NCI-H2107 (cell line): ENCODE data around the gene SOSTDC1.
"Not testable (repeated sequence)": the region's sequence is repeated elsewhere in the genome, so short reads cannot be mapped to it uniquely, and the experiment has no call there.

Experiments
- DNase-seq: peaks from one replicate; lab custom pipeline; 2025; lab: John Stamatoyannopoulos, UW

SOSTDC1 gene, protein sequence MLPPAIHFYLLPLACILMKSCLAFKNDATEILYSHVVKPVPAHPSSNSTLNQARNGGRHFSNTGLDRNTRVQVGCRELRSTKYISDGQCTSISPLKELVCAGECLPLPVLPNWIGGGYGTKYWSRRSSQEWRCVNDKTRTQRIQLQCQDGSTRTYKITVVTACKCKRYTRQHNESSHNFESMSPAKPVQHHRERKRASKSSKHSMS

DNA sequence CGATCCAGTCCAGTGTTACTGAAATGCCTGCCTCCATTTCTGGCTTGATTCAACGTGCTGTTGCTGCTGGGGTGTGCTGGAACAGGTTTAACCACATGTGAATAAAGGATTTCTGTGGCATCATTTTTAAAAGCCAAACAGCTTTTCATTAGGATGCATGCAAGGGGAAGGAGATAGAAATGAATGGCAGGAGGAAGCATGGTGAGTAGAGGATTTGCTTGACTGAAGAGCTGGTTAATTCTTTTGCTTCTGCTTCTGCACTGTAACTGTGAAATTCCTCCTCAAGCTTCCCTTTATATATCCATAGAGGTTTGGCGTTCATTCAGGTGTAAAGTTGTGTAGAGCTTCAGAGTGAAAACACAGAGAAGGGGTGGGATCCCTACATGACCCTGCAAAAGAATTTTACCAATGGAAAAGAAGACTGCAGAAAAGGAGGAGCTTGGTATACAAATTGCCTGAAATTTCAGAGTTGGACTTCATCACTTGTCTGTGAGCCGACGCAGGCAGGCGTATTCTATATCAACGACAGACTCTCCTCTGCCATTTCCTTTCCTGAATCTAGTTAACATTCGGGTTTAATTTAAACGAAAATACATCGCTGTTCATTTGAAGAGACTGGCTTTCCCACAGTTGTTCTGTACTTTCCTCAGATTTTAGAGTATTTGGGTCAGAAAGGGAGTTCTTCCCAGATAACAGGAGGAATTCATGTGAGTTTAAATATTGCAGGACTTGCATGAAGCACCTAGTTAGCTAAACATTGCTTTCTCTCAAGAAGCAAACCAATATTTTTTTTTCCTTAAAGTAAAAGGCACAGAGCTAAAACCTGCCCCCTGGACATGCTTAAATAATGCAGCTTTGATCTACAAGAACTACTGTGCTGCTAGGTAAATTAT, at the start of gene SOSTDC1:
Gene SOSTDC1, minus strand, starts transcription at position 270 of the 893 bp plus-strand sequence. Its CDS starts 70 bp downstream, at position 200.
- DNase-seq, result no peak

DNA sequence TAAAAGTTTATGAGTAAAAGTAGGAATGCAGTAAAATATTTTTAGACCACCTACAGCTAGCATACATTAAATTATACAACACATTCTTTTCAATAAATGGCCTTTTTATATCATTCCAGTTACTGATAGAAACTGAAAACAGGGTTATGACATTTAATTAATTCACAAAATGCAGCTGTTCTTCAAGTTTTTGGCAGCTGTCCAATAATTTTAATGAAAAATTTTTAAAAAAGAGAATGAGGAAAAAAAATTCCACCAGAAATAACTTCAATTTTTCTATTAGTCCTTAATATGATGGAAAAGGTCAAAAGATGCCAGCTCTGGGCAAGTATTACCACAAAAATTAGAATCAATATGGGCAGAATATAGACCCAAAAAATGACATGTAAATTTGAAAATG, 49.2 kb upstream of the SOSTDC1 start:
- no peak for DNase-seq

DNA sequence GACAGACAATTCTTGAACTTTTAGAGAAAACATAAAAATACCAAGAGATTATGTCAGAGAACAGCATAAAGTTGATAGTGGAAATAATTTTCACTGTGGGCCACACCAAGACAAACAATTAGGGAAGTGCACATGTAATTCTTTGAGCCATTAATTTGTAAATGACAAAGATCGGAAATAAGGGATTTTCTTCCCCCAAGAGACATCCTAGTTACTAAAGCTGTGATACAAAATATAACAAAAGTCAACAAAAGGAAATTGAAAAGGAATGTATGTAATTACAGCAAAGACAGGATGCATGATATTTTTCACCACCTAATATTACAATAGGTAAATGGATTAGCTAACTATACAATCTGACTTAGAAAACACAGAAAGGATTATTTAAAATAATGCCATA, 48.7 kb upstream of the SOSTDC1 start:
- DNase-seq, result no peak

DNA sequence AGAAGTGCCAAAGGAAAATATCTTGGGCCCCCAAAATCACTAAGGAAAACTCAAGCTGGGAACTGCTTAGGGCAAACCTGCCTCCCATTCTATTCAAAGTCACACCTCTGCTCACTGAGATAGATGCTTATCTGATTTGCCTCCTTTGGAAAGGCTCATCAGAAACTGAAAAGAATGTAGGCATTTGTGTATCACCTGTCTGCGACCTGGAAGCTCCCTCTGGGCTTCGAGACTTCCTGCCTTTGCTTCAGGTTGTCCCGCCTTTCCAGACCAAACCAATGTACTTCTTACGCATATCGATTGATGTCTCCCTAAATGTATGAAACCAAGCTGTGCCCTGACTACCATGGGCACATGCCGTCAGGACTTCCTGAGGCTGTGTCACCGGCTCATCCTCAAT, 46.6 kb upstream of the SOSTDC1 start:
- no peak for DNase-seq

DNA sequence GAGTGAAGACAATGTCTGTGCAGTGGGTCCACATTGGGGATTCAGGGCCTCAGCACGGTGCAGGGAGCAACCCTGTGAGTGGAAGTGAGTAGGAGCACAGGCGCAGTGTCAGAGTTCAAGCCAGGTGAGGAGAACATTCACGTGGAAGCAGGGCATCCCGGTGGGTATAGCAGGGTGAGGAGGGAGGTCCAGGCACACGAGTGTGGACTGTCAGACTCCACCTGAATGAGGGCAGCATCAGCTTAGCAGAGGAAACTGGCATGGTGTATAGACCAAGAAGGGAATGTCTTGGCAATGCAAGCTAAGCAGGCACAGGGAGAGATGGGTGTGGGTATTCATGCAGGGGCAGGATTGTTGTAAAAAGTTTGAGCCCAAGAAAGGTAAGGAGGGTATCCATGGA, 45.8 kb upstream of the SOSTDC1 start:
- DNase-seq, result no peak

DNA sequence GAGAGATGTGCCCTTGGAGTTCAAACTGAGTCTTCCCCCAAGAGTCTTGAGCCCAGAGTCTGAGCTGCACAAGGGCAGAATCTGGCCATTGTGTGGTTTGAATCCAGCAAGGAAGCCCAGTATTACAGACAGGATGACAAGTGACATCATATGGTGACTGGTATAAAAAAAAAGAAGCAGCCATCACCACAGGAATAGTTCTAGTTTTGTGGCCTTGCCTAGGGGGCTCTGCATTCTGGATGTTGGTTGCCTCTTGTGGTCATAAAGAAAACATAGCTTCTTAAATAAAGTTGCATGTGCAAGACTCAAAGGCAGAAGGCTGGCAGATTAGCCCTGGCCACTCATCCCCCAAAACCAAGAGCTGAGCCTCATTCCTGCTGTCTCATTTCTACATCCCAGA, 44.3 kb upstream of the SOSTDC1 start:
- DNase-seq, result no peak

DNA sequence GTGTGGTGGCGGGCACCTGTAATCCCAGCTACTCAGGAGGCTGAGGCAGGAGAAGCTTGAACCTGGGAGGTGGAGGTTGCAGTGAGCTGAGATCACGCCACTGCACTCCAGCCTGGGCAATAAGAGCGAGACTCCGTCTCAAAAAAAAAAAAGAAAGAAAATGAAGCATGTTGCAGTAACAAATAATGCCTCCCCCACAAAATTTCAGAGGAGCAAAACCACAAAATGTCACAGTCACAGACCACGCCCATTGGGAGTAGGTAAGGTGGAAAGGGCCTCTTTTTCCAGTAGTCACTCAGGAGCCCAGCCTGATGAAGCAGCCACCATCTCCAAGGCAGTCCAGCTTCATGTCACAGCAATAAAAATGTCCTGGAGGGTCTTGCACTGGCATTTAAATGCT, 40.9 kb upstream of the SOSTDC1 start:
- not testable (repeated sequence) for DNase-seq

DNA sequence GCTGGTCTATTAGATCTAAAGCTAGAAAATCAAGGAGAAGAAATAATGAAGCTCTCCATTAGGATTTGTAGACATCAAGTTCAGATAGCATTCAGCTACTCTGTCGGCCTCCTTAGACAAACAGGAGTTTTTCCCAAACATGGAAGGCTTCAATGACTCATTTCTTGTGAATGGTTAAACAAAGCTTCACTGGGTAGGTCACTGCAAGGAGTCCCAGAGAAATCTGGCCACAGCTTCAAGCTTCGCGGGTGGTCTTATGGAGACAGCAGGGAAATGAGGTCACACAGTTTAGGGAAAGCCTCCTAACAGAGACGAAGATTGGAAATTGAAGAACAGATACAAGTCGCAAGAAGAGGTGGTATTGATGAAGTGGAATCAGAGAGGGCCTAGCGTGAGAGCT, 38.5 kb upstream of the SOSTDC1 start:
- no peak for DNase-seq

DNA sequence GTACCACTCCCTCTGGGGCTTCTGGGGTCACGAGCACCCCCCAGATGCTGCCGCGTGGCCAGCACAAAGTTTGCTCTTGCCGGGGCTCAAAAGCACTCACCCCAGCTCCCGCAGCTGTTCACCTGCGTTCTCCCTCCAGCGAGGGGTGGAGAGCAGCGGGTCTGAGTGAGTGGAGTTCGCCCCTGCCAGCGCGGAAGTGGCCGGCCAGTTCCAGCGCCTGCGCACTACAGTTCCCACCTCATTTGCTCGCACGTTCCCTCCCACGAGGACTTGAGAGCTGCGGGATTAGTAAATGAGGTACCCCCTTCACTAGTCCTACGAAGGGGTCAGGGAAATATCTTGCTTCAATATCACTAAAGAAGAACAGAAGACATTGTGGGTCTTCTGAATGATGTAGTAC, 36.8 kb upstream of the SOSTDC1 start:
- DNase-seq, result no peak

DNA sequence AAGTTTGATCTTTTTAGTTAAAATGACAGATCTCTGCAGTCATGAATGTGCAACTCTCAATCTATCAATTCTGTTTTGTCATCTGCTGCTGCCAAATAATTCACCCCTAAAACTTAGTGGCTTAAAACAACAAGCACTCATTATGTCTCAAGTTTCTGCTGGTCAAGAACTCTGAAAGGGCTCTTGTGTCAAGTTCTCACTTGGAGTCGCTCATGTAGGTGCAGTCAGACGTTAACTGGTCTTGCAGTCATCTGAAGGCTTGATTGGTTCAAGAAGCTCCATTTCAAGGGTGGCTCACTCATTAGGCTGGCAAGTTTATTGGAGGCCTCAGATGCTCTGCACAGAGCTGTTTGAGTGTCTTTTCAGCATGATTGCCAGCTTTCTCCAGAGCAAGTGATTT, 32.6 kb upstream of the SOSTDC1 start:
- no peak for DNase-seq

DNA sequence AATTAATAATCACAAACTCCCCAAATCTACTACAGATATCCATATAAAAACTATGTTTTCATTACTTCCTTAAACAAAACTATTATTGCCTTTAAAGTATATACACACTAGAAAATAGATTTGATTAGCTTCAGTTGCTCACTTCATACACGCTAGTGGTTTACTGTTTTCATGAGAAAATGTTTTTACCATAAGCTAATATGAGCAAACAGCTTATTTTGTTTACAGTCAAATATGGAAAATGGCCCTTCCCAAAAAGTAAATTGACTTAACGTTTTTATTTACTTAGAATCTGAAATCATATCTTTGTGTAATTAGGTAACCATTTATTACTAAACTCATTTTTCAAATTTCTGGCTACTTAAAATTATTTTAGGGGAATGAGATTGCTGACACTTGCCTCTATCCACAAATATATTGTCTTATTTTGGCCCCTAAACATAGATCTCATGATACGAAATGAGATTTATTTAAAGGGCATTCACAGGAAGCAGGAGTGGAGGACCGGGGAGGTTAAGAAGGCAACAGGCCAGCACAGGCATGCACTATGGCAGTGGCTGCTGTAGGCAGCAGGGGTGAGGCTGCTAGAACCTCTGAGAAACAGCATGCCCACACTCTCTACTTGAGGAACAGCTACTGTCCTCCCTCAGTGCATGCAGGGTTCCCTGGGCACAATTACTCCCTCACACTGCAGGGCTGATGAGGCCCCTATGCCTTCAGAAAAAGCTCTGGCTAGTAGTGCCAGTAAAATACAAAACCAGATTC, 29.6 kb upstream of the SOSTDC1 start:
- DNase-seq, result no peak

DNA sequence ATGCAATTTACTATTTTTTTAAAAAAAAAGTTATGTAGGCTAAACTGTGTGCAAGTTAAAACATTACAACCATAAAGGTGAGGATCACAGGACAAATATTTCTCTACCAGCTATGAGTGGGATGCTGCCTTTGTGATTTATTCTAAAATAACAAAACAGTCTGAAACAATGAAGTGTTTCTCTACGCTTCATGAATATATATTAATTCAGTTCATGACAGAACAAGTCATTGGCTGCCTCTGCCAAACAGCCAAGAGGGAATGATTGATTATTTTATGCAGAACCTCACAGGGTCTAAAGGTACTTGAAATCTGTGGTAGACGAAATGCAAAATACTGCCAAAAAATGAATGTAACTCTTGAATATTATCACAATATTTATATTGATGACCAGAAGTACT, 29.0 kb upstream of the SOSTDC1 start:
- no peak for DNase-seq

DNA sequence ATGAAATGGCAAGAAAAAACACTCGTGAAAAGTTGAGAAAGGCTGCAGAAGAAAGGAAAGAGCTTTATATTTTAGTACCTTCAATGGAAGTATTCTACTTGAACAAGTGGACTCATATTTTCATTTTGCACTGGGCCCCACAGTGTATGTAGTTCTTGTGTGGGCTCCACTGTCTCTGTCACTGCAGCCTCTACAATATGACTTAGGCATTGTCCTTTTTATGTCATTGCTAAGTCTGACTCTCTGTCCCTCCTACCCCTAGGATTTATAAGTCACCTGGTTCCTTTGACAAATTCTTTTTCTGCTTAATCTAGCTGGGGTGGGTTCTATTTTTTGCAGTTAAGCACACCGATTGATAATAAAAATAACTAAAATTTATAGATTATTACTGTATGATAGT, 27.7 kb upstream of the SOSTDC1 start:
- no peak for DNase-seq

DNA sequence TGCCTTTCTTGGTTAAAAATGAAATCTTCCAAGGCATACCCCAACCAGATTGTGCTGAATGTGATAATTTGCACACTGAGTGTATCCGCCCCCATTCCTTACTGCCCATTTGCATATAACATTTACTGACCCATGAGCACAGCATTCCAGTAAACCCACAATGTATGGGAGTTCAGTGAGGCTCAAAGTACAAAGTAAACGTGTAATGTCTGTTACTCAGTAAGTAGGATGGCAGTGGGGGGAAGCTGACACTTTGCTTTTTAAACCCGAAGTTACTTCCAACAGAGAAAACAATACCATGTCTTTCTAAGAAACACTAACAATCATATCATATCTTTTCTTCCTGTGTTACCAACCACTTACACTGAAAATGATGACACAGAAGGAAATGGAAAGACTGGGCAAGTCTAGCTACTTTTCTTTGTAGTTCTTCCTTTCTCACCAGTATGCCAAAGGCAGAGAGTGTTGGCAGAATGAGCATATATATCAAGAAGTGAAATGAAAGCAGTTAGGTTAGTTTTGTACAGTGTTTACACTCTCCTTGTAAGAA, 27.1 kb upstream of the SOSTDC1 start:
- DNase-seq, result no peak

DNA sequence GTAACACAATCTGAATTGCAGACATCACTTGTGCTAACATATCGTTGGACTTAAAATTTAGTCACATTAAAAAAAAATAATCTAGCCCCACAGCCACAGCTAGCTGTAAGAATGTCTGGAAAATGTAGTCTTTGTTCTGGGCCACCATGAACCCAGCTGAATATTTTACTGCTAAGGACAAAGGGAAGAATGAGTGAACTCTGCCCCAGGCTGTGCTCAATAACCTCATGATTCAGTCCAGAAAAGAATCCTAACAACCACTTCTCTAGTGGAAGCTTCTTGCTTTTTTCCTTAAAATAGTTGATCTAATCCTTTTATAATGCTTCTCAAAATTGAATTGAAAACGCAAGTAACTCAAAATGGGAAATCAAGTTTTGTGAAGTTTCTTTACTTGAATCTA, 25.6 kb upstream of the SOSTDC1 start:
- DNase-seq, result no peak

DNA sequence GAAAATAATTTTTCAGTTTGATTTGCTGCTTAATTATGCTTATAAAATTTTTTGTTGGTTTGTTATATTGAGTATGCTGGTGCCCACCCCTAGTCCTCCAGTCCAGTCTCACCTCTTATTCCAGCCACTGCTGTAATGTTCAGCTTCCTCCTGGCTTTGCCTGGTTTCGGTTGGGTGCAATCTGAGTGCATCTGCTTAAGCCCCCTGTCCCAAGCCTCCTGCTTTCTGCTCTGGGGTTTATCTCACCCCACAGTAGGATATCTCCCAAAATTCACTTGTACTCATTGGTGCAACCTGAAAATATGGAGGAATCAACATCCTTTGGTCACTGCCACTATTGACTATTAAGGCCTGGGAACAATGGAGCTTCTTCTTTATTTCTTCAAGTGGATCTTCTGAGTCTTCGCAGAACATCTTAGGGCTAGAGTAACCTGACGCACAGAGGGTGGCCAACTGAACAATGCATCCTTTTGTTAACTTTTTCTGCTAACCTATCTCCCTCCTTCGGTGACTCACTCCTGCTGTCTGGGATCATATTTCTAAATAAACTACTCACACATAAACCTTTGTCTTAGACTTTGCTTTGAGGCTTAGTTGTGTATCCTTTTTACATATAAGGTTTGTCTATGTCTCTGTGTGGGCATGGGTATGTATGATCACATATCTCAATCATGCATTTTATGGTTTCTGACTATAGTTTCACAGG, 19.1 kb upstream of the SOSTDC1 start:
- no peak for DNase-seq

DNA sequence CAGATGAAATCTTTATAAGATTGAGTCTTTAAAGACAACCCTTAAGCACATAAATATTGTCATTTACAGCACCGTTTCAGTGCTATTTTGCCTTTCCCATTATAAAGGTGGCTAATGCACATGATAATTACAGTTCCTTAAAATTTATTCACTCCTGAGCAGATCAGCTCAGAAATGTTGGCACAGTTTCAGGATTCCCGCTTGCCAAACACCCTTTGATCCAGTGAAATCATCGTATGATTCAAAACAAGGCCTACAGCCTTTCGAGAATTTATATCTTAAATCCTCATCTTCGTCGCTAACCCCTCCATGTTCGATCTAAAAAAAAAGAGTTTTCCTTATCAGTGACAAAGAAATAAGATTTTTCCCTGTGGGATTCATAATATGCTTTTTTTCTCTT, 14.1 kb upstream of the SOSTDC1 start:
- DNase-seq, result no peak

DNA sequence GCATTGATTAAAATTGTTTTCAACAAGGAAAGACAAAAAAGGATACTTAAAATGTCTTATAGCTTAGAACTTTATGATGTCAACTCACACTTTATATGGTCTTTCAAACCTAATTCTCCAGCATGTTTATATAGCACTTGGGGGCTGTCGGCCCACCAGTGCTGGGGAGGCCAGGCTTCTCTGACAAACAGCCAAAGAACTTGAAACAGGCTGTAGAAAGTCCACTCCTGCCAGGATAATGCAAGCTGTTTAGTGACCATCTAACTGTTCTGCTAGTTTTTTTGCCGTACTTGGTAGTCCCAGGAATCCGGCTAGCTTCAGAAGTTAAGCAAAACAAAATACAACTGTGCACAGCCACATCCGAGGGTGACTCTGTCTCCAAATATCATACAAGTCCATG, 13.6 kb upstream of the SOSTDC1 start:
- DNase-seq, result no peak

DNA sequence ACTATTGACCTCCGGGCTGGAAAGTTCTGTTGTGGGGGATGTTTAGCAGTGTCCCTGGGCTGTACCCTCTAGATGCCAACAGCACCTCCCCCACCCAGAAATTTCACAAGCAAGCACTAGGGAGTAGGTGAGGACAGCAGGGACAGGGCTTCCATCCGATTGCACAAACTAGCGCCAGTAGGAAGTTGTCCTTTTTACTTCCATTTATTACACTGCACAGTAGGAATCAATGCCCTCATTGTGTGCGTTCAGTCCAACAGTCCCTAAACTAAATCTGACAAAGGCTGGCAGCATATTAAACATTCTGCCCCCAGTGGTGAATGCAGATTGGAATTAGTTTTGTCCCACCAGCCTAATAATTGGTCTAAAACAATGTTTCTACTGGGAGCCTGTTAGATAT, 6.4 kb upstream of the SOSTDC1 start:
- no peak for DNase-seq

DNA sequence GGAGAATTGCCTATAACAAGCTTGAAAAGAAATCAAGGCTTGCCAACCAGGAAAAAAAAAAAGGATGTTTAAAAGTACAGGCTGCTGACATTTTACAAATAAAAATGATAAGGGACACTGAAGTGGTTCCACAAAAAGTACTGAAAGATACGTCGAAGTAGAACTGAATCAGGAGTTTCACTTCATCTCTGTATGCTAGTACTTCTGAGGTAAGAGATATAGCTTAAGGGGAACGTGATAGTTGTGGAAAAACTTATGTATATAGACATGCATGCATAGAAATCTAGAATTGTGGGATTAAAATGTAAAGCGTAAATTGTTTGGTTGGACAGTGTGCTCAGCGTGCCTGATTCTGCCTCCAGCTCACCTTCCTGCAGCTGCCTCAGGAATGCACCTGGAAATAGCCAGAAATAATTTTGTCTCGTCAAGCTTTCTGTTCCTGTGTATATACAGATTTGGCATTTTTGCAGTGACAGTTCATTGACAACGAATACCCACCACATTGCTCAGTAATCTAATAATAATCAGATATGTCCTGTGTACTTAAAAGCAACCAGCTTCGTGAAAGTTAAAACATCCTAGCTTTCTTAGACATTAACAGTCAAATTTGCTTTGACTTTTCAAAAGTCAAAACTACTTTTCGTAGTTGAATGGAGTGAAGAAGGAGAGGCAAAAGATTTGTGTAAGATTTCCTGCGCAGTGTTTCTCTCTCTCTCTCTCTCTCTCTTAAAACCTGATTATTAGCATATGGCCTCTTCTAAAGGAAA, 1.4 kb downstream of the SOSTDC1 start:
- DNase-seq, result no peak

DNA sequence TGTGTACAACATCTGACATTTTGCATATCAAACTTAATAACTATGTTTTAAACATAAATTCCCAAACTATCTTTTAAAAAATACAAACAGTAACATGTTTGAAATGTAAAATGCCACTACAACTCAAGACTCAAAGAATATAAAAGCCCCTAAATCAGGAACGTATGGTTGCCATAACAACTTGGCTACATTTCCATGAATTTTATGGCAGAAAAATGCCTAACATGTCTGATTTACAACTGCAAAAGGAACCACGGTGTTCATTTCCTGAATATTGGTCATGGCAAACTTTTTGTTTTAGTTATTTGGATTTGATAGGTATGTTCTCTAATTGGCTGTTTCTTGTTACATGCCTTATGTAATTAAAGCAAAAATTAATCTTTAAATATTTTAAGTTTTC, 2.0 kb downstream of the SOSTDC1 start:
- no peak for DNase-seq
